WTC11 (cell line): ENCODE results near the gene CTDSP2.

Experiments
- ATF2 ChIP-seq: sonication (generic); formaldehyde crosslinking; IDR thresholded peaks from 2 replicates; pipeline ENCODE4 v1.8.1; 2022; ENCODE audit warnings: low read depth, missing genetic modification reagents, borderline replicate concordance
- CTCF ChIP-seq: fragments of 200-600 bp; IDR thresholded peaks from 2 replicates; pipeline ENCODE4 v1.8.0; 2022; ENCODE audit warnings: antibody characterized with exemption
- MAX ChIP-seq: sonication (generic); formaldehyde crosslinking; IDR thresholded peaks from 2 replicates; pipeline ENCODE4 v1.8.0; 2022; ENCODE audit warnings: mild to moderate bottlenecking, missing genetic modification reagents
- NR3C1 ChIP-seq: sonication (generic); formaldehyde crosslinking; conservative IDR thresholded peaks from 2 replicates; pipeline ENCODE4 v1.8.1; 2023; ENCODE audit warnings: low read depth, mild to moderate bottlenecking, missing genetic modification reagents
- PREB ChIP-seq: sonication (generic); formaldehyde crosslinking; IDR thresholded peaks from 2 replicates; pipeline ENCODE4 v1.8.1; 2022; ENCODE audit warnings: mild to moderate bottlenecking, missing genetic modification reagents, moderate library complexity, borderline replicate concordance
- TEAD4 ChIP-seq: sonication (generic); formaldehyde crosslinking; IDR thresholded peaks from 2 replicates; pipeline ENCODE4 v1.8.0; 2022; ENCODE audit warnings: mild to moderate bottlenecking, missing genetic modification reagents
- USF2 ChIP-seq: sonication (generic); formaldehyde crosslinking; IDR thresholded peaks from 2 replicates; pipeline ENCODE4 v1.8.1; 2023; ENCODE audit warnings: mild to moderate bottlenecking, missing genetic modification reagents, moderate library complexity
- ZNF121 ChIP-seq: sonication (generic); formaldehyde crosslinking; IDR thresholded peaks from 2 replicates; pipeline ENCODE4 v1.8.0; 2023; ENCODE audit warnings: missing genetic modification reagents
- ZNF263 ChIP-seq: sonication (generic); formaldehyde crosslinking; IDR thresholded peaks from 2 replicates; pipeline ENCODE4 v1.8.1; 2022; ENCODE audit warnings: low read depth, mild to moderate bottlenecking, moderate library complexity, missing genetic modification reagents
- ZNF512 ChIP-seq: sonication (generic); formaldehyde crosslinking; IDR thresholded peaks from 2 replicates; pipeline ENCODE4 v1.8.1; 2022; ENCODE audit warnings: missing genetic modification reagents, borderline replicate concordance

GRCh38 chr12:57772429-57773322 lies 73.9 kb downstream of the CTDSP2 start, which contains the start of gene EEF1AKMT3:
- no peak for TF ChIP-seq CTCF
- TF ChIP-seq ZNF263 = no peak
- TF ChIP-seq ZNF121 = no peak
- no peak for TF ChIP-seq ZNF512
- no peak for TF ChIP-seq ATF2
- TF ChIP-seq TEAD4 = no peak
- no peak for TF ChIP-seq PREB
- TF ChIP-seq USF2 = no peak
- no peak for TF ChIP-seq NR3C1
- no peak for TF ChIP-seq MAX (CRISPR knock-in tag)
